Head of caudate nucleus (tissue), 42 donors: ENCODE data around the gene GON7.
"Not testable (repeated sequence)": the region's sequence is repeated elsewhere in the genome, so short reads cannot be mapped to it uniquely, and the experiment has no call there.

Experiments used
- DNase-seq, 42 donors: peaks; one replicate each; pipeline versions ENCODE4 v3.0.0 to v3.0.0-alpha.2; 2020 to 2021; ENCODE audit warnings: mixed read lengths in 7 of 42
- intact Hi-C: fragments of 100-400 bp; cut with DNase I; formaldehyde crosslinking; loops from one replicate; pipeline ENCODE4 v1.15.0; 2022

GON7 gene

DNA sequence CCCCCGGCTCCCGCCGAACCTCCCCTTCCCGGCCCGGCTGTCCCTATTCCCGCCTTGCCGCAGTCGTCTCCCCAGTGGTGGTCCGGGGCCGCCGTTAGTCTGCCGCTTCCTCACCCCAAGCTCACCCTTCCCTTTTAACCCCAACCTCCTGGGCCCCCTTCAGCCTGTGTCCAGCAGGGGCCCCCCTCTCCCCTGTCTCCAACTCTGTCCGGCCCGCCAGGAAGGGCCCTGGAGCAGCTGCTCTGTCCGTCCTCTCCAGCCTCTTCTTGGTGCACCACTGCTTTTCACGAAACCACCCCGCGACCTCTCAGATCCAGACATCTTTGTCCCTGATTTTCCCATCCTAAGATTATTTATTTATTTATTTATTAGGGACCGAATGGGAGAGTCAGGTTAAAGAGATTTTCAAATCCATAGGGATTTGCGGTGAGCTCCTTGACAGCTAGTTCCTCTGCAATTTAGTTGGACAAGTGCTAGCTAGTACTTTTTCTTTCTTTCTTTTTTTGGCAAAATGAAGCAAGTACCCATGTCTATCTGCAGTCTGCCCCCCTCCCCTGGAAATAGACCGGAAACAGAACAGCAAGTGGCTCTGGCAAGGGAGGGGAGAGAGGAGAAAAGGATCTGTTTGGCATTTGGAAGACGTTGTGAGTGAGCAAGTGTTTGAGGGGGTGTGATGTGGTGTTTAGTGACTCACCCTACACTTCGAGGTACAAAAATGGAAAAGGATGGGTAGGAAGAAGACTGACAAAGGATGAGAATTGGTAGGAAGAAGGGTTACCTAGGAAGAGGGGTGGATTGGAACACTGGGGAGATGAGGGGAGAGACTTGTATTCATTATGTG is 823 bp upstream of the GON7 start:
- peak in 38 of 42 donors; percentile 19 to 82 (median 64) for DNase-seq
- intact Hi-C loops: loop anchor here (1.0 kb wide), 1 partner anchor 22 kb away; the partner anchor contains the start of gene LYSET

DNA sequence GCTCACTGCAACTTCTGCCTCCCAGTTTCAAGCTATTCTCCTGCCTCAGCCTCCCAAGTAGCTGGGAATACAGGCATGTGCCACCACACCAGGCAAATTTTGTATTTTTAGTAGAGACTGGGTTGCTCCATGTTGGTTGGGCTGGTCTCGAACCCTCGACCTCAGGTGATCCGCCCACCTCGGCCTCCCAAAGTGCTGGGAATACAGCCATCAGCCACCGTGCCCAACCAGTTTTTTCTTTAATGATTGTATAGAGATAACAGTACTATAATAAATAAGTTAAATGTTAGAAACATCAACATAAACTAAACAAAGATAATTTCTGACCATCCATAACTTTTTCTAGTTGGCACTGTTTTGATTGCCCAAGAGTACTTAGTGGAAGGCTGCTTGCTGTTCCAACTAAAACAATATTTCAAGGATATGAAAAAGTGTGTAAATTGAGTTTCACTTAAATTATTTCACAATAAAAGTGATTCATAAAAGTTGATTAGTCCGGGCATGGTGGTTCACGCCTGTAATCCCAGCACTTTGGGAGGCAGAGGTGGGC is 5.6 kb downstream of the GON7 start:
- no peak for DNase-seq

DNA sequence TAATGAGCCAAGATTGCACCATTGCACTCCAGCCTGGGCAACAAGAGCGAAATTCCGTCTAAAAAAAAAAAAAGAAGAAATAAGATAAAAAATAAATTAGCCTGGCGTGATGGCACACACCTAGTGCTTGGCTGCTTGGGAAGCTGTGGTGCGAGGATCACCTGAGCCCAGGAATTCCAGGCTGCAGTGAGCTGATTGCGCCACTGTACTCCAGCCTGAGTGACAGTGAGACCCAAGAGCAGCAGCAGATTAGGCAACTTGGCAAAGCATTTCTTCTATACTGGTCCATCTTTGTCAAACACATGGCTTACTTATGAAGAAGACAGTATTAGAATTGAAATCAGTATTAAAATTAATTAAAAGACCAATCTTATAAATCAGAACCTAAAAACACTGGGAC is 6.3 kb downstream of the GON7 start:
- DNase-seq: no peak
- intact Hi-C loops: no loop called here

More for the DNA sequence above, 5.6 kb downstream of the GON7 start:
- intact Hi-C loops: no loop called here

DNA sequence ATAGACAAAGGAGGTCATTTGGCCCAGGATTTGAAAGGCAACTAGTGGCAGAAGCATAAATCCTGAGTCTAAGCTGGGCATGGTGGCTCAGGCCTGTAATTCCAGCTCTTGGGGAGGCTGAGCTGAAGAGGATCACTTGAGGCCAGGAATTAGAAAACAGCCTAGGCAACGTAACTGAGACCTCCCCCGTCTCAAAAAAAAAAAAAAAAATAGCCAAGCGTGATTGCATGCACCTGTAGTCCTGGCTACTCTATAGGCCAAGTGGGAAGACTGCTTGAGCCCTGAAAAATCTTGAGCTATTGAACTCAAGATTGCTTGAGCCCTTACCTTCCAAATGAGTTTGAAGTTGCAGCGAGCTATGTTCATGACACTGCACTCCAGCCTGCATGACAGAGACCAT is 7.8 kb downstream of the GON7 start:
- no peak for DNase-seq
- intact Hi-C loops: no loop called here

DNA sequence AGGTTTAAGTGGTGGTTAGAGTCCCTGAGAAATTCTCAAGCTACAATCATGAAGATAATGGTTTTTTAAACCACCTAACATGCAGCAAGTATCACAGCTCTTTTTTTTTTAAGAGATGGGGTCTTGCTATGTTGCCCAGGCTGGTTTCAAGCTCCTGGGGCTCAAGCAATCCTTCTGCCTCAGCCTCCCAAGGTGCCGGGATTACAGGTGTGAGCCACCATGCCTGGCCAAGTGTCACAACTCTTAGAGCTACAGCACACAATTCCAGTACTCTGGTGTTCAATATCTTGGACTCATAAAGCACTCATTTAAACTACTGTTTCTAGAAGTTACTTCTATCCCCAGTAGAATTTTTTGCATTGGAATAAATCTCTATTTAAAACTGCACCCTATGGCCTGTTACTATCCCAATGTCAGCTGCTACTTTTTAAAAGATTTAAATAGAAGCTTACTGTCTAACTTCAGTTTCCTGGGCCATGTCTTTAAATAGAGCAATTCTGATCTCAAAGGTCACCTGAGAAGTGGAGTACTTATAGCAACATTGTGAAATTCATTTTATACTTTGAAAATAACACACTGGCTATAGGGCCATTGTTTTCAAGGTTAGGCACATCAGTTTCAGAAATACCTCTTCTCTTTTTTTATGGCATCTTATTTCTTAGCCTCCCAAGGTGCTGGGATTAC is 11.4 kb downstream of the GON7 start:
- intact Hi-C loops: no loop called here
- no peak for DNase-seq

DNA sequence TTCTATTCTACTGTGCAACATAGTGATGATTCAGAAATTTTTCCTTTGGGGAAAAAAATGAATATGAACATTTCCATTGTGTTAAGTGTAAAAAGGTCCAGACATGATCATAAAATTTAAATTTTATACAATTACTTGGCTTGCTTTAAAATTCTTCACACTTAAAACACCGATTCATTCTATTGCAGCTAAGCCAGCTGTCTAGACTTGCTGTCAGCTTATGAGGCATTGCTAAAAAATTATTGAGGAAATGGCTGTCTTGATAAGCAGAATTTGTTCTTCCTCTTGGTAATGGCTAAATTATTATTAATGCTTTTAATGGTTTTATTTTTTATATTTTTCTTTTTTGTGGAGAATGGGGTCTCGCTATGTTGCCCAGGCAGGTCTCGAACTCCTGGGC is 19.9 kb downstream of the GON7 start:
- intact Hi-C loops: no loop called here
- DNase-seq: no peak

DNA sequence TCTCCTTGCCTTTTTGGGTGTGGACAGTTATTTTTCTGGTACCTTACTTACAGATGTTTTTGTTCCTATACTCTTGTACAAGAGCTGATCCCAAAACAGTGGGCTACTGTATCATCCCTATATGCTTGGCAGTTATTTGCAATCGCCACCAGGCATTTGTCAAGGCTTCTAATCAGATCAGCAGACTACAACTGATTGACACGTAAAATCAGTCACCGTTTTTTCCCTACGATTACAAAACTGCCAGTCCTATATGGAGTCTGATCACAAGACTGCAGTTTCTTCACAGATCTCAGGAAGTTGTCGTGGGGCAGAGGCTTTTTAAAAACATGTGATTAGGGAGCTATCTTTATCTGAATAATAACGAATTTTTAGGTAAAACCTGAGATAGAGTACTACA is 20.4 kb downstream of the GON7 start:
- no peak for DNase-seq
- intact Hi-C loops: no loop called here

DNA sequence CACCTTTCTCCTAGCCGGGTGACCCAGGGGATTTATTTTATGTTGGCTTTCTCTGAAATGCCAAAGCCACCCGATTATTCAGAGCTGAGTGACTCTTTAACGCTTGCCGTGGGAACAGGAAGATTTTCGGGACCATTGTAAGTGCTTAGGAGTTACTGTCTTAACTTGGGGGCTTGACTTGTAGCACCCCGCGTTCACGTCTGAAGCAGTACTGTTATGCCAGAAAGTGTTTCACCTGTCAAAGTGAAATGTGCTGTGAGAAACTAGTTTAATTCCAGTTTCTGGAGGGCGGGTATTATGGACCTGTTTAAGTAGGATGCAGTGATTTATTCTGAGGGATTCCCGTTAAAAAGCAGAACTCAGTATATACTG is 21.5 kb downstream of the GON7 start:
- DNase-seq: no peak
- intact Hi-C loops: loop anchor here (1.0 kb wide), 1 partner anchor 22 kb away; the partner anchor contains the start of genes GON7 and UBR7

DNA sequence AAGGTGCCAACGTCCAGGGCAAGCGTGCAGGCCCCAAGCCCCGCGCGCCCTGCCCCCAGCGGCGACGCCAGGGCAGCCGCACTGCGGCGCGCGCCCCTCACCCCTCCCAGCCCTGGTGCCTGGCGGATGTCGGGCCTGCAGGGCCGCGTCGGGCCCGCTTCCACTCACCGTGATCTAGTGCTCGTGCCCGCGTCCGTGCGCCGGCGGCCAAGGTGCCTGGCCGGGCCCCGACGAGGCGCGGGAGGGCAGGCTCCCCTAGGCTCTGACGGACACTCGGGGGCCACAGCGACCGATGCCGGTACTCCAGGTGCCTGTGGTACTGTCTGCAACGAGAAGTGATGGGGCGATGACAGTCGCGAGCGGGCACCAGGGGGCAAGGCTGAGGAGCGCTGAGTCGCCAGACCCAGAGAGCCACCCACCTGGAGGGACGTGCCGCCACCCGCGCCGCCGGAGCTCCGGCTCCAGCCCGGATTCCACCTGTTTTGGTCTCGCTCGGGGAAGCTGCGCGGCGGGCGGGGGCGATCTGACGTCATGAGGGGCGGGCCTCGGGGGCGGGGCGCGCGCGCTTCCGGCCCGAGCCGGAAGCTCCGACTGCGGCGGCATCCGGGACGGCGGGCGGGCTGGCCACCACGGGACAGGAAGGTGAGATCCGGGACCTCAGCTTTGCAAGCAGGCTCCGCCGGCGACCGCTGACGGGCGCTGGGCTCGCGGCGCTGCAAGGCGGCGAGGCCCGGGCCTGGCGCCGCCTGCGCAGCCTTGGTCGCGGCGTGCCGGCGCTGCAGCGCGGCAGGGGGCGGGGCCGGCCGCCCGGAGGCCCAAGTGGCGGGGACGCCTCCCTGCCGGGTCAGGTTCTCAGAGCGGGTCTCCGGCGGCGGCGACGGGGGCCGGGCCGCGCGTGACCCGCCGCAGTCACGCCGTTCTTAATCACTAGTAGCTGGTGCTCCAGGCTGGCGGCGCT is 22.2 kb downstream of the GON7 start, which contains the start of the genes LYSET and MOAP1:
Gene LYSET (plus strand): TSS at position 927 of the 958 bp plus-strand sequence. CDS start 89 bp downstream, outside the sequence.
Gene MOAP1 (minus strand): TSS at position 507 of the 958 bp plus-strand sequence. CDS start 655 bp downstream, outside the sequence.
- intact Hi-C loops: loop anchor here (1.0 kb wide), 1 partner anchor 23 kb away; the partner anchor contains the start of genes GON7 and UBR7

DNA sequence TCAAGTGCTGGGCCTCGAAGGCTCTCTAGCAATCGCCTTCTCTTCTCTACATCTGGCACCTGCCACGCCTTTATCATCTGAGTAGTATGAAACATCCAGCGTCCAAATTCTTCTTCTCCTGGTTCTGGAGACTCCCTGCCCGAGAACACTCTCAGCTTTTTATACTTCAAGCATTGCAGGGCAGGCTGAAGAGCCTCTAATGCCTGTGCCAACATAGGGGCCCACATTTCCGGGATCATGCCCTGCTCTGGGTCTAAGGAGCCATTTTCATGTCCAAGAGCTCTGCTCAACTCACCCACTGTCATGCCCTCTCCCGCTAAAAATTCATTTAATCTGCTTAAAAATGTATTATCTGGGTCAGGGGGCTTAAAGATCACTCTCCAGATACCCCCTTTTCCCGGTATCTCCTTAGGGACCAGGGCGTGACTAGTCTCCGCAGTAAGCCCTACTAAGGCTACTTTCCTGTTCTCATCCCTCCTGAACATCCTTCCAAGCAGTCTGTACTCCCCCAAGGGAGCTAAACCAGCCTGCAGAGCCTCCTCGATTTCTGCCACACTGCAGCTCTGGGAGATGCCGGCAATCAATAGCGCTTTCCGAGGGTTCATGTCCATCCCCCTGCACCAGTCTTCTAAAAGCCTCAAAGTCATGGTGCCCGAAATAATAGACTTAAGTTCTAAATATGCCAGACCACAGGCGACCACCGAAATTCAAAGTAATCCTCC is 23.1 kb downstream of the GON7 start:
- intact Hi-C loops: no loop called here
- peak in 2 of 42 donors; percentile 12 to 22 for DNase-seq

More for the DNA sequence above, 22.2 kb downstream of the GON7 start, which contains the start of the genes LYSET and MOAP1:
- DNase-seq: peak; percentile 74 to 95 (median 89)

DNA sequence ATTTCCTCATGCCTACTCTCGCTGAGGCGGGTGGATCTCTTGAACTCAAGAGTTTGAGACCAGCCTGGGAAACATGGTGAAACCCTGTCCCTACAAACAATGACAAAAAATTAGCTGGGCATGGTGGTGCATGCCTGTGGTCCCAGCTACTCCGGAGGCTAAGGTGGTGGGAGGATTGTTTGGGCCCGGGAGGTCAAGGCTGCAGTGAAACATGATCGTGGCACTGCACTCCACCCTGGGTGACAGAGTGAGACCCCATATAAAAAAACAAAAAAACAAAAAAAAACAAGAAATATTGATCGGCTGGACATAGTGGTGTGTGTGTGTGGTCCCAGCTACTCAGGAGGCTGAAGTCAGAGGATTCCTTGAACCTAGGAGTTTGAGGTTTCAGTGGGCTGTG is 31.4 kb downstream of the GON7 start:
- intact Hi-C loops: no loop called here
- no peak for DNase-seq

DNA sequence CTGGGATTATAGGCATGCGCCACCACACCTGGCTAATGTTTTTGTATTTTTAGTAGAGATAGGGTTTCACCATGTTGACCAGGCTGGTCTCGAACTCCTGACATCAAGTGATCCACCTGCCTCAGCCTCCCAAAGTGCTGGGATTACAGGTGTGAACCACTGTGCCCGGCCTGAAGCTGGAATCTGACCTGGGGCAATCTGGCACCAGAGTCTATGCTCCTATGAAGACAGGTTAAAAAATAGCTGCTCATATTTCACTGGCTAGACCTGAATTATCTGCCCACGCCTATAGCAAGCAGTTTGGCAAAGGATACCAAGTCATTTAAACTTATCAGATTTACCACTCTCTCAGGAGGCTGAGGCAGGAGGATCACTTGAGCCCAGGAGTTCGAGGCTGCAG is 32.1 kb downstream of the GON7 start:
- intact Hi-C loops, DNase-seq: not testable (repeated sequence)

DNA sequence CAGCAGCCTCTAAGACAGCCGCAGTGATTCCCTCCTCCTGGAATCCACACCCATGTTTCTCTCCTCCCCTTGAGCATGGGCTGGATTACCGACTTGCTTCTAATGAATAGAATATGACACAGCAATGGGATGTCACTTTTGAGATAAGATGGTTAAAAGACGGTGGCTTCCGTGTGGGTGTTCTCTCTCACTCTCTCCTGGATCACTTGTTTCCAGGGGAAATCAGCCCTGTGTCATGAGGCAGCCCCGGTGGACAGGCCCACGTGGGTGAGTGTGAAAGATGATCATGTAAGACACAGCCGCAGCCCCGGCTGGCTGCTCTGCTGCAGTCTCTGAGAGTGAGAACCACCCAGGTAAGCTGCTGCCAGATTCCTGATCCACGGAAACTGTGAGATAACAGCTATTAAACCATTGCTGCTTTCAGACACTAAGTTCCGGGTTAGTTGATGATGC is 32.9 kb downstream of the GON7 start:
- intact Hi-C loops: no loop called here
- peak; percentile 21 to 92 (median 69) for DNase-seq

DNA sequence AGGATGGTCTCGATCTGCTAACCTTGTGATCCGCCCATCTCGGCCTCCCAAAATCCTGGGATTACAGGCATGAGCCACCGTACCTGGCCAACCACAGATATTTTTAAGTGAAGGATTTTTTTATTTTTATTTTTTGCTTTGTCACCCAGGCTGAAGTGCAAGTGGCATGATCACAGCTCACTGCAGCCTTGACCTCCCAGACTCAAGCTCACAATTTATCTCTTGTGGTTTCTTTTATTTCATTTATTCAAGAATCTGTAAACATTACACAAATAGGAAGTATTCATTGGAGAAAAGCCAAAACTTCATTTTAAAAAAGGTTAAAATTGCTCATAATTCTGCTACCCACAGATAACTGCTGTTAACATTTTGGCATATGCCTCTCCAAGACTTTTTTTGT is 35.5 kb downstream of the GON7 start:
- DNase-seq: peak in 1 of 42 donors; percentile 30
- intact Hi-C loops: no loop called here

DNA sequence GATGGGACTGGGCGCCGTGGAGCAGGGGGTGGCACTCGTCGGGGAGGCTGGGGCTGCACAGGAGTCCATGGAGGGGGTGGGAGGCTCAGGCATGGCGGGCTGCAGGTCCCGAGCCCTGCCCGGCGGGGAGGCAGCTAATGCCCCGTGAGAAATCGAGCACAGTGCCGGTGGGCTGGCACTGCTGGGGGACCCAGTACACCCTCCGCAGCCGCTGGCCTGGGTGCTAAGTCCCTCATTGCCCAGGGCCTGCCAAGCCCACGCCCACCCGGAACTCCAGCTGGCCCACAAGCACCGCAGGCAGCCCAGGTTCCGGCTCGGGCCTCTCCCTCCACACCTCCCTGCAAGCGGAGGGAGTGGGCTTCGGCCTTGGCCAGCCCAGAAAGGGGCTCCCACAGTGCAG is 36.7 kb downstream of the GON7 start:
- DNase-seq: peak in 1 of 42 donors; percentile 1
- intact Hi-C loops: not testable (repeated sequence)

DNA sequence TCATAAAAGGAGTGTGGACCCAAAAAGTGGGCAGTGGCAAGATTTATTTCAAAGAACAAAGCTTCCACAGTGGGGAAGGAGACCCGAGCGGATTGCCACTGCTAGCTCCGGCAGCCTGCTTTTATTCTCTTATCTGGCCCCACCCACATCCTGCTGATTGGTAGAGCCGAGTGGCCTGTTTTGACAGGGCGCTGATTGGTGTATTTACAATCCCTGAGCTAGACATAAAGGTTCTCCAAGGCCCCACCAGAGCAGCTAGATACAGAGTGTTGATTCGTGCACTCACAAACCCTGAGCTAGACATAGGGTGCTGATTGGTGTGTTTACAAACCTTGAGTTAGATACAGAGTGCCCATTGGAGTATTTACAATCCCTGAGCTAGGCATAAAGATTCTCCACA is 37.2 kb downstream of the GON7 start:
- peak in 1 of 42 donors; percentile 9 for DNase-seq
- intact Hi-C loops: not testable (repeated sequence)

DNA sequence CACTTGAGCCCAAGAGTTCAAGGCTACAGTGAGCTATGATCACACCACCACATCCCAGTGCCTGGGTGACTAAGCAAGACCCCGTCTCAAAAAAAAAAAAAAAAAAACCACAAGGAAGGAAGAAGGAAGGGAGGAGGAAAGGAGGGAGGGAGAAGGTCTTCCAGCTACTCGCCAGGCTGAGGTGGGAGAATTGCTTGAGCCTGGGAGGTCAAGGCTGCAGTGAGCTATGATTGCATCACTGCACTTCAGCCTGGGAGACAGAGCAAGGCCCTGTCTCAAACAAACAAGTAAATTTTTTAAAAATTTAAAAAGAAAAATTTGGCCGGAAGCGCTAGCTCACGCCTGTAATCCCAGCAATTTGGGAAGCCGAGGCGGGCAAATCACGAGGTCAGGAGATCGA is 38.3 kb downstream of the GON7 start:
- DNase-seq: peak in 2 of 42 donors; percentile 30 to 35
- intact Hi-C loops: not testable (repeated sequence)
